CD4-positive, CD25-positive, alpha-beta regulatory T cell (primary cell): ENCODE results near the gene S100PBP. TPM values are rescaled to one million over a fixed set of nuclear protein-coding genes. Genes with fewer than 3 reads are reported as not detected.
"Not testable (repeated sequence)": the region's sequence is repeated elsewhere in the genome, so short reads cannot be mapped to it uniquely, and the experiment has no call there.

Experiments used
- ATAC-seq, 2 donors: fragments of 150-1000 bp; cut with Tn5 transposase; one replicate each; pipeline ENCODE4 v1.10.0; 2021; ENCODE audit warnings: low read depth in 2 of 2, moderate number of reproducible peaks in 2 of 2, moderate library complexity in 1 of 2
- DNase-seq, 3 donors: peaks; one replicate each; pipeline versions ENCODE4 v3.0.0 to v3.0.0-alpha.2; 2012 to 2022; ENCODE audit warnings: mixed read lengths in 1 of 3
- H3K27ac ChIP-seq: one replicate; pipeline ENCODE4 v1.7.0; 2013; ENCODE audit warnings: mild to moderate bottlenecking, low read length; ENCODE audit not compliant: insufficient read depth, poor library complexity, severe bottlenecking
- H3K27me3 ChIP-seq: one replicate; pipeline ENCODE4 v1.7.0; 2013; ENCODE audit warnings: low read length; ENCODE audit not compliant: control insufficient read depth, insufficient read depth
- H3K36me3 ChIP-seq: one replicate; pipeline ENCODE4 v1.7.0; 2013; ENCODE audit warnings: mild to moderate bottlenecking, low read length, moderate library complexity; ENCODE audit not compliant: control insufficient read depth, insufficient read depth
- H3K4me1 ChIP-seq: 2 replicates; pipeline ENCODE4 v1.7.0; 2013; ENCODE audit warnings: mild to moderate bottlenecking, low read length; ENCODE audit not compliant: insufficient read depth, control insufficient read depth, poor library complexity, severe bottlenecking
- H3K4me3 ChIP-seq: one replicate; pipeline ENCODE4 v1.7.0; 2013; ENCODE audit warnings: low read depth, mild to moderate bottlenecking, low read length, moderate library complexity
- H3K9me3 ChIP-seq, 2 experiments: 1 replicate in 1 of 2; 2 replicates in 1 of 2; pipeline ENCODE4 v1.7.0; 2013; ENCODE audit warnings: low read length in 2 of 2, mild to moderate bottlenecking in 1 of 2, moderate library complexity in 1 of 2; ENCODE audit not compliant: control insufficient read depth in 2 of 2
- H3K27ac Mint-ChIP-seq, 3 donors: one replicate each; pipeline ENCODE4 v1.8.0; 2020 to 2022; ENCODE audit warnings: mild to moderate bottlenecking in 3 of 3, mixed read lengths in 3 of 3, moderate library complexity in 2 of 3
- H3K27me3 Mint-ChIP-seq: one replicate; pipeline ENCODE4 v1.8.0; 2022; ENCODE audit warnings: mild to moderate bottlenecking, mixed read lengths
- H3K36me3 Mint-ChIP-seq: one replicate; pipeline ENCODE4 v1.8.0; 2020; ENCODE audit warnings: mixed read lengths
- H3K4me1 Mint-ChIP-seq, 4 donors: one replicate each; pipeline ENCODE4 v1.8.0; 2020 to 2022; ENCODE audit warnings: mixed read lengths in 4 of 4, mild to moderate bottlenecking in 1 of 4
- H3K4me3 Mint-ChIP-seq, 4 donors: one replicate each; pipeline ENCODE4 v1.8.0; 2020 to 2022; ENCODE audit warnings: mild to moderate bottlenecking in 4 of 4, mixed read lengths in 4 of 4, moderate library complexity in 3 of 4
- H3K9me3 Mint-ChIP-seq, 7 donors: one replicate each; pipeline ENCODE4 v1.8.0; 2020 to 2022; ENCODE audit warnings: mixed read lengths in 7 of 7, mild to moderate bottlenecking in 3 of 7, moderate library complexity in 2 of 7
- polyA plus RNA-seq, 4 donors: library from polyadenylated mRNA; unstranded; fragments of 300-500 nt; fragmentation: Illumina TruSeq; gene quantifications; one replicate each; pipeline ENCODE4 v1.2.3, GENCODE V29; 2021
- total RNA-seq: library from RNA; stranded (reverse); gene quantifications from one replicate; pipeline ENCODE4 v1.2.3, GENCODE V29; 2022

Gene S100PBP
- total and polyA plus RNA-seq, 5 donors from 2014 or later: 11.5 to 55.1 (median 12.3) TPM

- H3K27ac ChIP-seq, H3K27me3 ChIP-seq, H3K9me3 ChIP-seq, H3K27me3 Mint-ChIP-seq, H3K4me3 ChIP-seq, DNase-seq, H3K4me3 Mint-ChIP-seq, H3K9me3 Mint-ChIP-seq, ATAC-seq: not testable (repeated sequence)
- Histone ChIP-seq H3K36me3 (peaks cover 22% of the 10 kb centered on the region), H3K4me1 (peaks cover 30% of the 10 kb centered on the region)
- peak overlapping the region in 2 of 3 donors; percentile 1 to 44 for H3K27ac Mint-ChIP-seq
- peaks cover 12 to 50% (median 34%) of the 10 kb centered on the region in 4 donors for H3K4me1 Mint-ChIP-seq
- peaks cover 47% of the 10 kb centered on the region for H3K36me3 Mint-ChIP-seq
Measured at GRCh38 chr1:32795763-32796162, 21.7 kb upstream of the S100PBP start.

DNA sequence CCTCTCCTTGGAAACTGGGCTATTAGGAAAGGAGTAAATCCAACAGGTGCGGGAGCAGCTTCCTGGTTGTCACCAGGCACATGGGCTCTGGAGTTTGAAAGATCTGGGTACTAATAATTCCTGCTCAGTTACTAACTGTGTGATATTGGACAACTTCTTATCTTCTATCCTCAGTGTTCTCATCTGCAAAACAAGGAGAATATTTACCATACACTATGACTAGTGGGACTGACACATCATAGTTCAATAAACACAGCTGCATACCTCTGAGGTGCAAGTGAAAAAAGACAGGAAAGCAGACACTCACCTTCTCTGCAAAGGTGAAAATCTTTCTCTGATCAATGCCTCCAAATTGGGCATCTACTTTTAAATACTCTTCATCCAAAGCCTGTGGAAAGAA, 20.0 kb upstream of the S100PBP start:
- Histone ChIP-seq H3K4me1 (peaks cover 39% of the 10 kb centered on the region), H3K4me3 (no peak overlapping the region), H3K27ac (no peak overlapping the region), H3K9me3 (no peaks in the 10 kb centered on the region), H3K36me3 (peaks cover 7% of the 10 kb centered on the region), H3K27me3 (no peaks in the 10 kb centered on the region)
- ATAC-seq: no peak
- no peaks in the 10 kb centered on the region for H3K27me3 Mint-ChIP-seq
- DNase-seq: no peak
- H3K27ac Mint-ChIP-seq: peak overlapping the region; percentile 37 to 96 (median 52)
- peak overlapping the region in 2 of 4 donors; percentile 12 to 13 for H3K4me3 Mint-ChIP-seq
- peaks cover 0 to 1% (median 0%) of the 10 kb centered on the region in 7 donors for H3K9me3 Mint-ChIP-seq
- peaks cover 21 to 58% (median 38%) of the 10 kb centered on the region in 4 donors for H3K4me1 Mint-ChIP-seq
- H3K36me3 Mint-ChIP-seq: peaks cover 46% of the 10 kb centered on the region

DNA sequence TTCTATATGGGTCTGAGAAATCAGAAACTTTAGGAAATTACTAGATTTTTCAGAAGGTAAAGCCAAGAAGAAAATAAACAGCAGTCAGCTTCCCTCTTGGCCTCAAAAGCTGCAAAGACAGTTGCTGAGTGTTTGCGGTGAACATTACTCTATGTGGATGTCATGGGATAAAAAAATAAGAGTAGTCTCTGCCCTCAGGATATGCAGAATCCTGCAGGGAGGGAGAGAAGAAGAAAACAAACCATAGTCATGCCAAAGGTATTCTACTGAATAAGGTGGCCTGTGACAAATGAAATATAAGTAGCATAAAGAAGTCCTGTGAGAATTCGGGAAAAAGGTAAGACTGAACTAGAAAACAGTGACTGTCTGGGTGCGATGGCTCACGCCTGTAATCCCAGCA, 19.3 kb upstream of the S100PBP start:
- H3K27me3 ChIP-seq: no peaks in the 10 kb centered on the region
- peaks cover 0 to 1% (median 0%) of the 10 kb centered on the region in 7 donors for H3K9me3 Mint-ChIP-seq
- H3K9me3 ChIP-seq: no peaks in the 10 kb centered on the region
- H3K36me3 Mint-ChIP-seq: peaks cover 44% of the 10 kb centered on the region
- peaks cover 21 to 57% (median 38%) of the 10 kb centered on the region in 4 donors for H3K4me1 Mint-ChIP-seq
- no peak overlapping the region for H3K4me3 ChIP-seq
- H3K27ac Mint-ChIP-seq: peak overlapping the region; percentile 52 to 96 (median 69)
- peak overlapping the region in 2 of 4 donors; percentile 28 to 50 for H3K4me3 Mint-ChIP-seq
- peak overlapping the region; percentile 44 for H3K27ac ChIP-seq
- DNase-seq: no peak
- H3K4me1 ChIP-seq: peaks cover 39% of the 10 kb centered on the region
- H3K27me3 Mint-ChIP-seq: no peaks in the 10 kb centered on the region
- peaks cover 7% of the 10 kb centered on the region for H3K36me3 ChIP-seq
- ATAC-seq: no peak

GRCh38 chr1:32798679-32799416, 18.6 kb upstream of the S100PBP start:
- Histone ChIP-seq H3K36me3 (peaks cover 7% of the 10 kb centered on the region), H3K4me3 (peak overlapping the region; percentile 16), H3K4me1 (peaks cover 39% of the 10 kb centered on the region), H3K27ac (peak overlapping the region; percentile 44), H3K27me3 (no peaks in the 10 kb centered on the region), H3K9me3 (no peaks in the 10 kb centered on the region)
- Mint-ChIP-seq H3K4me1 (peaks cover 18 to 54% (median 36%) of the 10 kb centered on the region in 4 donors), H3K36me3 (peaks cover 39% of the 10 kb centered on the region), H3K4me3 (peak overlapping the region; percentile 0 to 69 (median 32)), H3K27me3 (no peaks in the 10 kb centered on the region), H3K27ac (peak overlapping the region; percentile 52 to 96 (median 80)), H3K9me3 (peaks cover 0 to 1% (median 0%) of the 10 kb centered on the region in 7 donors)
- peak in 1 of 3 donors; percentile 88 for DNase-seq
- peak; percentile 68 to 75 for ATAC-seq

DNA sequence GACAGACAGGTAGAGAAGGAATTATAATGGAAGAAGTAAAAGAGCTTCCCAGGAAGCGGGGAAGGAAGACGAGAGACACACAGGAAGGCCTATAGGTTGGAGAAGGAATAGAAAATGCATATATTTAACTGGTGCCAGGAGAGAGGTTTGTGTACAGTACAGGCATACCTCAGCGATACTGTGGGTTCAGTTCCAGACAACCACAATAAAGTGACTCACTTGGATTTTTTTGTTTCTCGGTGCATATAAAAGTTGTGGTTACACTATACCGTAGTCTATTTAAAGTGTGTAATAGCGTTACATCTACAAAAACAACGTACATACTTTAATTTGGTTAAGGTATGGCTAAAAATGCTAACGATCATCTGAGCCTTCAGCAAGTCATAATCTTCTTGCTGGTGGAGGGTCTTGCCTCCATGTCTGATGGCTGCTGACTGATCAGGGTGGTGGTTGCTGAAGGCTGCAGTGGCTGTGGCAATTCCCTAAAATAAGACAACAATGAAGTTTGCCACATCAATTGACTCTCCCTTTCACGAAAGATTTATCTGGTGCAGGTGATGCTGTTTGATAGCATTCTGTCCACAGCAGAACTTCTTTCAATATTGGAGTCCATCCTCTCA, 16.2 kb upstream of the S100PBP start:
- peak overlapping the region in 3 of 4 donors; percentile 39 to 78 (median 70) for H3K4me3 Mint-ChIP-seq
- H3K9me3 Mint-ChIP-seq: peaks cover 0 to 3% (median 0%) of the 10 kb centered on the region in 7 donors
- peak overlapping the region; percentile 85 to 95 (median 87) for H3K27ac Mint-ChIP-seq
- H3K4me3 ChIP-seq: peak overlapping the region; percentile 42
- H3K4me1 Mint-ChIP-seq: peaks cover 17 to 53% (median 35%) of the 10 kb centered on the region in 4 donors
- peak overlapping the region; percentile 2 for H3K27ac ChIP-seq
- H3K27me3 Mint-ChIP-seq: no peaks in the 10 kb centered on the region
- no peaks in the 10 kb centered on the region for H3K9me3 ChIP-seq
- DNase-seq: peak in 2 of 3 donors; percentile 33 to 78
- peaks cover 15% of the 10 kb centered on the region for H3K36me3 ChIP-seq
- peaks cover 39% of the 10 kb centered on the region for H3K4me1 ChIP-seq
- peak; percentile 75 to 80 for ATAC-seq
- H3K27me3 ChIP-seq: no peaks in the 10 kb centered on the region
- peaks cover 40% of the 10 kb centered on the region for H3K36me3 Mint-ChIP-seq

DNA sequence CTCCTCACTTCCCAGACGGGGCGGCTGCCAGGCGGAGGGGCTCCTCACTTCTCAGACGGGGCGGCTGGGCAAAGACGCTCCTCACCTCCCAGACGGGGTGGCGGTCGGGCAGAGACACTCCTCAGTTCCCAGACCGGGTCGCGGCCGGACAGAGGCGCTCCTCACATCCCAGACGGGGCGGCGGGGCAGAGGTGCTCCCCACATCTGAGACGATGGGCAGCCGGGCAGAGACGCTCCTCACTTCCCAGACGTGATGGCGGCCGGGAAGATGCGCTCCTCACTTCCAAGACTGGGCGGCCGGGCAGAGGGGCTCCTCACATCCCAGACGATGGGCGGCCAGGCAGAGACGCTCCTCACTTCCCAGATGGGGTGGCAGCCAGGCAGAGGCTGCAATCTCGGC, 13.0 kb upstream of the S100PBP start:
- not testable (repeated sequence) for ATAC-seq, DNase-seq, H3K27ac Mint-ChIP-seq, H3K27me3 ChIP-seq, H3K9me3 Mint-ChIP-seq, H3K4me3 ChIP-seq, H3K27me3 Mint-ChIP-seq, H3K4me3 Mint-ChIP-seq, H3K27ac ChIP-seq, H3K9me3 ChIP-seq
- peaks cover 20% of the 10 kb centered on the region for H3K4me1 ChIP-seq
- H3K4me1 Mint-ChIP-seq: peaks cover 16 to 32% (median 20%) of the 10 kb centered on the region in 4 donors
- peaks cover 43% of the 10 kb centered on the region for H3K36me3 Mint-ChIP-seq
- peaks cover 37% of the 10 kb centered on the region for H3K36me3 ChIP-seq

GRCh38 chr1:32806290-32806689, 11.2 kb upstream of the S100PBP start:
- Mint-ChIP-seq H3K36me3 (peaks cover 48% of the 10 kb centered on the region), H3K4me1 (peaks cover 9 to 19% (median 14%) of the 10 kb centered on the region in 4 donors), H3K4me3 (no peak overlapping the region), H3K27me3 (no peaks in the 10 kb centered on the region), H3K27ac (peak overlapping the region in 1 of 3 donors; percentile 20), H3K9me3 (peaks cover 0 to 3% (median 0%) of the 10 kb centered on the region in 7 donors)
- Histone ChIP-seq H3K9me3 (no peaks in the 10 kb centered on the region), H3K4me3 (no peak overlapping the region), H3K36me3 (peaks cover 54% of the 10 kb centered on the region), H3K4me1 (peaks cover 5% of the 10 kb centered on the region), H3K27me3 (no peaks in the 10 kb centered on the region), H3K27ac (no peak overlapping the region)
- ATAC-seq (no peak), DNase-seq (no peak)
